Limb (tissue), 2 donors: ENCODE results near the gene RNASET2.

Source experiments
- DNase-seq, 2 donors: peaks; one replicate each; pipeline ENCODE4 v3.0.0-alpha.2; 2016; ENCODE audit errors: extremely low spot score in 2 of 2

Gene RNASET2

DNA sequence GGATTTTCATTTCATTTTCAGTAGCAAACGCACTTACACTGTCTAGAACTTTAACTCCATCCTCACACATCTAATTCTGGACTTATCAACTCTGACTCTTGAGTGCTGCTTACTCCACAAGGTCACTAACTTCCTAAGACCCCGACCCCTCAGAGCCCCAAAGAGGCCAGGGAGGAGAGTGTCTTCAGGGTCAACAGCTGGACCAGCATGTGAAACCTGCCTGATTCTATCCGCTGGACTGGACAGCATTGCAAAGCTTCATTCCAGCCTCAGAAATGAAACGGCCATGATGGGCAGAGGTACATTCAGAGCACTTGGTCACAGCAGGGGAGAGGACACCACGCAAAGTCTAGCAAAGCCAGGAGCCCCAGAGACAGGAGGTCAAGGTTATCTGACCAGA is 9.1 kb downstream of the RNASET2 start:
- no peak for DNase-seq

DNA sequence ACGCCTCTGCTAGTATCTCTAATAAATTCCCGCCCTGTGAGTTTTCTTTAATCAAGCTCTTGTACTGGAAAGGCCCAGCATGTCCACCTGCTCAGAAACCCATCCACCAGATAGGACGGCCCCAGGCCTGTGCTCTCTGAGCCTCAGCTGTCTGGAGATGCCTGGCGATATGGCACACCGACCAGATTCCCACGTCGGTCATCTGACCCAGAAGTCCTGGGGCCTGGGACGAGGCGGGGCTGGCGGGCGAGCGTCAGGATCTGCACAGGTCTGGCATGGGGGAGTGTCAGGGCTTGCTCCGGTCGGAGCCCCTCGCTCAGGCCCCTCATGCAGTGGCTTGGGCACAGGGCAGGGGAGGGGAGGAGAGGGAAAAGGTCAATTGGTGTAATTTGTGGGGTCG is 10.2 kb downstream of the RNASET2 start:
- no peak for DNase-seq

DNA sequence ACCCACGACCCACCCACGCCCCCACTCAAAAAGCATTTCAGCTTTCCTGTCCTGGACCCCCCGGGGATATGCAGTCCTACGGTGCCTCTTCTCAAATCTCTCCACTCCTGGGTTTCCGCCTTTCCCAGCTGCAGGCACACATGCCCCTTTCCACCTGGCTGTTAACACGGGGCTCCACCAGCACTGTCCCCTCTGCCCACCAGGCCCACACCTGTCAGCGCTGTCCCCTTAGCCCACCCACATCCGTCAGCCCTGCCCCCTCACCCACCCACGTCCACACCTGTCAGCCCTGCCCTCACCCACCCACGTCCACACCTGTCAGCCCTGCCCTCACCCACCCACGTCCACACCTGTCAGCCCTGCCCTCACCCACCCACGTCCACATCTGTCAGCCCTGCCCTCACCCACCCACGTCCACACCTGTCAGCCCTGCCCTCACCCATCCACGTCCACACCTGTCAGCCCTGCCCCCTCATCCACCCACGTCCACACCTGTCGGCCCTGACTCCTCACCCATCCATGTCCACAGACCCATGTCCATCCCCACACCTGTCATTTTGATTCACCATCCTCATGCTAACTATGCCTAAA is 11.6 kb downstream of the RNASET2 start:
- DNase-seq: no peak

DNA sequence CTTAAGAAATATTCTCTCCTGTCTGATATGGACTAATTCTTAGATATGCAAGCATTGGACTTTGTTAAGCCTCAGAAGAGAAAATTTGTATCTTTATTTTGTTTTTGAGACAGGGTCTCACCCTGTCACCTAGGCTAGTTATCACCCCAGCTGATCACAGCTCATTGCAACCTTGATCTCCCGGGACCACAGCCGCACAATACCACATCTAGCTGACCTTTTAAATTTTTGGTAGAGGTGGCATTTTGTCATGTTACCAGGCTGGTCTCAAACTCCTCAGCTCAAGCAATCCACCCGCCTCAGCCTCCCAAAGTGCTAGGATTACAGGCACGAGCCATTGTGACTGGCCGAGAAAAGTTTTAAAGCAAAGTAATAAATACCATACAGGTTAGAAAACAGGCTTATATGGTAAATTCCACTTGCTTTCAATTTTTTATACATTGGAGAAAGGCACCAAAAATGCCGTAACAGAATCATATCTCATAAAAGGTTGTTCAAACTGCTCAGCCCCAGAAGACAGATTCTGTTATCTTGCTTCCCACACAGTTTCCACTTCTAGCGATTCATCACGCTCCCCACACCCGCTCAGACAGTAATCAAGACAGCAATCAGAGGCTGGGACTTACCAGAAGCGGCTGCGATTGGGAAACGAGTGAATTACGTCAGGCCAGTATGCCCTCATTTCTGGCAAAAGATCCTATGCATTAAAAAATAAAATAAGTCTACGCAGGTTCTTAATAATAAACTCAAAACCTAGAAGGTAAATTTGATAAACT is 13.8 kb downstream of the RNASET2 start:
- no peak for DNase-seq

DNA sequence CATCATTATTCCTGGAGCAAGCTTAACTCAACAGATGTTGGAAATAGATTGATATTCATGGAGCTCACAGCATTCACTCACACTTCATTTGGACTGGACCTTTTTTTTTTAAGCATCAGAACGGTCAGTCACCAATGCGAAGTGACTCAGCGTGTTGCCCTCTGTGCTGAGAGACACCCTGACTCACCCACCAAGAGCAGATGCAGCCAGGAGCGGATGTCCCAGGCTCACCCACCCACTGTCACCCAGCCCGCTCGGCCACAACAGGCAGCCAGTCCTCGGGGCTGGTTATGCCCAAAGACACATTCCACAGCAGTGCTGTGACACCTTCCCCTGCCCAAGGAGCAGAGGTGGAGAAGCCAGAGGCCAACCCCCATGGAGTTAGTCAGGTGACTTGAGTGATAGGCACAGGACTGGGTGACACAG is 15.7 kb downstream of the RNASET2 start:
- no peak for DNase-seq

DNA sequence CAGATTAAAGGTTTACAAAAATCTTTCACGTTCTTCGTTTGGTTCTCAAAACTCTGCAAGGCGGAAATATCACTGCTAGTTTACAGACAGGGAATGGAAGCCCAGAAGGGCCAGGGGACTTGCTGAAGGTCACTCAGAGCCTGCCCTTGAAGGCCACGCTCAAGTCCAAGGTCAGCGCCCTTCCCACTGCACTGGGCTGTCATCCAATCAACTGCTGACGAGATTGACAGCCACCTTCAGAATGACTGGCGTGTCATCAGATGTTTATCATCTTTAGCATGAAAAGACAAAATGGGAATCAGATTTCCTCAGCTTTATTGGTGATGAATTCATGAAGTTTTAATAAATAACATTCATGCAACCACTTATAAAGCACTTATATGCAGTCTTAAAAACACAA is 16.5 kb downstream of the RNASET2 start:
- DNase-seq: no peak

DNA sequence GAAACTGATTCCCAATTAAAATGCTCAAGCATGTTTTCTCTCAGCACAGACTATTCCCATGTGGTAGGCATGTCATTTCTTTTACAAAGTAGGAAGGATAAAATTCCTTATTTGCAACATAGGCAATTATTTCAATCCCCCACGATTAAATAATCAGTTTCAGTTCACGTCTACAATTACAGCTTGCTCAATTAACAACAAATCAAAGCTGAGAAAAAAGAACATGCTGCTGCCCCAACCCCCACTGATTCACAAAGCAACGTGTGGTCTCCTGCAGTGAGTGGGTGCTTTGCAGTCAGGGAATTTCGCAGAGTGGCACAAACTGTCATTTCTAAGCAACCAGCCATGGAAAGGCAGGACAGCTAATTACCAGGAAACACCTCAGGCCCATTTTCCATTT is 17.0 kb downstream of the RNASET2 start:
- no peak for DNase-seq

DNA sequence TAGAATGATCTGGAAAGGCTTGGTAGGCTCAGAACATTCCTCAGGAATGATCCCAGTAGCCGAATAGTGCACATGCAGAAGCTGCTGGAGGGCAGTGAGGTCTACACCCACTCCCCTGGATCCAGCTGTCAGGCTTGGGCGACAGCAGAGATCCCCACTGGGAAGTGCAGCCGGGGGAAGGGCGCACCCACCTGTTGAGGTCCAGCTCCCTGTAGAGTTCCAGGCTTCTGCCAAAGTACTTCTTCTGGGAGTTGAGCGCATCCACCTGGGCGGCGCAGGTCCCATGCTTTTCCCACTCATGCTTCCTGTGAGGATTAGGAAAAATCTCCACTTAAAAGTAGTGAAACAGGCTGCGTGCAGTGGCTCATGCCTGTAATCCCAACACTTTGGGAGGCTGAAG is 17.6 kb downstream of the RNASET2 start:
- DNase-seq: no peak

DNA sequence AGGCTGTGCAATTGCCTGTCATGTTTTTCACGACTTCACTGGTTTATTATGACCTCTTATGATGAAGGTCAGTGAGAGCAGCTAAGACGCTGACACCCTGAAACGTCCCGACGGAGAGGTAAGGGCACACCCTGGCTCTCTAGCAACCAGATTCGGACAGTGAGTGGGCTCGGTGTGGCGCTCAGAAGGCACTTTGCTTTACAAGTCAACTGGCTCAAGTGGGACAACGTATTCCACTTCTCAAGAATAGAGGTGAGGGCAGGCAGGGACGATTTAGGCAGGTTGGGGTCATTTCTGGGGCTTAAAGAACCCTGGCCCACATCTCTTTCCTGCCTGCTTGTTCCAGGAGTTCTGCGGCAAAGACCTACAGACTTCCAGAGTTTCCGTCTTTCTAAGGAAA is 18.2 kb downstream of the RNASET2 start:
- DNase-seq: no peak

DNA sequence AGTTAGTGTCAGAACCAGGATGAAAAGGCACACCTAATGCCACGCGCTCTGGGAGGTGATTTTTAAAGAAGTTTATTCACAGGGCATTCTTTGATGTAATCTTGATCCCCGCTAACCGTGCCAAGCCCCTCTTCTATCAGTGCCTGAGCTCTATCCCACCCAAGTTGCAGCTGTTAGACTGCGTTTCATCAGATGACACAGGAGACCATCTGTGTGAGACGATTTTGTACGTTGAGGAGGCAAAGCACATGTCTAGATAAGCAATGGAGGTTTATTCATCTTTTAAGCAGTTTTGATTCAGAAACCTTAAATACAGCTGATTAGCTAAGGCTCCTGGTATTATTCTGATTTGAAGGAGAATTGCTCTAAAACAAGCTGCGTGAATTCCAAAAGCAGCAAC is 18.6 kb downstream of the RNASET2 start:
- peak in 1 of 2 donors; percentile 17 for DNase-seq

DNA sequence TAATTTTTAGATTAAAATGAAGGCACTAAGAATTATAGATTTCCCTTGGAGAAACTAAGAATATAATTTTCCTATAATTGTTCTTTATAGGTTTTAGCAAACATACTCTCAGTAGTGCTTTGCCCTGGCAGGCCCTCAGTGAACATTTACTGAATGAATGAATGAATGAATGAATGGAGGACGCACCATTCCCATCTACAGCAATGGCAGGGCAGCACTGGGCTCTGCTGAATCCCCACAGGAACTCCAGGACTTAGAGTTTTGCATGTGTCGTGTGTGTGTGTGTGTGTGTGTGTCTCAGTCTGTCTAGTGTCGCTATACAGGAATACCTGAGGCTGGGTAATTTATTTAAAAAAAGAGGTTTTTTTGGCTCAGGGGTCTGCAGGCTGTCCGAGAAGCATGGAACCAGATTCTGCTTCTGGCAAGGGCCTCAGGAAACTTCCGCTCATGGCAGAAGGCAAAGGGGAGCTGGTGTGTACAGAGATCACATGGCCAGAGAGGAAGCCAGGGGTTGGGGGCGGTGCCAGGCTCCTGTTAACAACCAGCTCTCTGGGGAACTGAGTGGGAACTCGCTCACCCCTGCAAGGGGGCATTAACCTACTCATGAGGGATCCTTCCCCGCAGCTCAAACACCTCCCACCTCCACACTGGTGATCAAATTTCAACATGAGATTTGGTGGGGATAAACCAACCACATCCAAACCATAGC is 20.1 kb downstream of the RNASET2 start:
- DNase-seq: no peak

DNA sequence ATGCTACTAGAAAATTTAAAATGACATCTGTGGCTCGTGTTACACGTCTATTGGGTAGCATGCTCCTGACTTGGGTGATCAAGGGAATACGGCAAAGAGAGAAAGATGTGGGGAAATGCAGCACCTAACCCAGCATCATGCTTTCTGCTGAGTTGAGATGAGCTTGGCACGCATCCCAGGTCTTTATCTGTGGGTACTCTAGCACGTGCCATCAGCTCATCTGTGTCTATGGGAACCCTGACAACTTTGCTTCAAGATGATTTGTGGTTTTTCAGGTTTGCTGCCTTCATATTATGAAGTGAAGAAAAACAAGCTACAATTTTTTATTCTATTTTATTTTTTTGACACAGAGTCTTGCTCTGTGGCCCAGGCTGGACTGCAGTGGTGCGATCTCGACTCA is 21.0 kb downstream of the RNASET2 start:
- no peak for DNase-seq

DNA sequence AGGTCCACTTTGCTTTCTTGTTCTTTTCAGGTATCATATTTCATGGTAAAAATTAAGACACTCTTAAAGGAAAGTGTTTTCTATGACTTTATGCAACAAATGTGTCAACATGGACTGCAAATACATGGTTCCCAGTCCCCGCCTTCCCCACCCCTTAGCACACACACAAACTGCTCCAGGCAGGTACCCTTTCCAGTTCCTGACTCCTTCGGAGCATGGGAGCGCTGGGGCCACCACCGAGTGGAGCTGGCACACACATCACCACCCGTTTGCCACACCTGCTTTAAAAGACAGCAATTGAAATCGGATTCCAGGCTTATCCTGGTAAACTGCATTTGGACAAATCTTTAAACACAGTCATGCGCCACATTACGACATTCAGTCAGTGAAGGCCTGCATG is 22.2 kb downstream of the RNASET2 start:
- no peak for DNase-seq

DNA sequence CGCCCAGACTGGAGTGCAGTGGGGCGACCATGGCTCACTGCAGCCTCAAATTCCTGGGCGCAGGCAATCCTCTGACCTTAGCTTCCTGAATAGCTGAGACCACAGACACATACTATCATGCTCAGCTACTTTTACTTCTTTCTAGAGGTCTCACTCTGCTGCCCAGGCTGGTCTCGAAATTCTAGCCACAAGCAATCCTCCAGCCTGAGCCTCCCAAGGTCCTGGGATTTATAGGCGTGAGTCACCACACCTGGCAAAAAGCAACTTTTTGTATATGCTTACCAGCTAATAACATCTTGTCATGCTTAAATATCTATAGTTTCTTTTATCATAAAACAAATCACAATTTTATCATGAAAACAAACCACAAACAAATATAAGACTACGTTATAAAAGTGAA is 23.0 kb downstream of the RNASET2 start:
- DNase-seq: no peak

DNA sequence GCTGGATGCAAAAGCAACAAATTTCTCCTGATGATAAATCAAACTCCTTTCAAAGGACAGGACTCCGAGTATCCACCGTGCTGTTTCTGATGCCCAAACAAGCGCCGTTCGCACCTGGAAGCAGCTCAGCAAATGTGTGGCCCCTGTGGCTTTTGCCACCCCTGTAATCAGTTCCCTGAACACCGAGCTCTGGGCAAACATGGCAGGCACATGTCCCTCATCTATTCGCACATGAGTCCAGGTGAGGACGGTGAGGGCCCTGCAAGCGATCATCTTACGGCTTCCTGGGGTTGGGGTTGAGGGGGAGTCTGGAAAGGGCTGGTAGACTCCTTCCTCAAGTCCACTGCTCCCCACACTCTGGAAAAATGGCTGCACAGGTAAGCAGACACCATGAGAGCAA is 23.7 kb downstream of the RNASET2 start:
- DNase-seq: no peak

DNA sequence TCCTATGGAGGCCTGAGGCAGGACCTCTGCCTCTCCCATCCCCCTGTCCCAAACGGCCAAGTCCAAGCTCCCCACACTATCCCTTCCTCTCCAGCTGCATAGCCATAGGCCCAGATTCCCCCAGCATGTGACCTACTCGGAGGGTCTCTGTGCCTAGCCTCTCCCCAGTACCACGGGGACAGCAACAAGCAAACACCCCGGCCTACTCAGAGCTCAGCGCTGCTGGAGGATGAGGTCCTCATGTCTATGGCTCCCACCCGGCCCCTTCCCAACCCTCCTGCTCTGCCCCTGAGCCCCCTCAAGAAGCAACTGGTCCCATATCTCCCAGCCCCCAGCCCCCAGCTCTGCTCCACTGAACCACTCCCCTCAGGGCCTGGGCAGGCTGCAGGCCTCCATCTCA is 24.2 kb downstream of the RNASET2 start:
- DNase-seq: no peak

DNA sequence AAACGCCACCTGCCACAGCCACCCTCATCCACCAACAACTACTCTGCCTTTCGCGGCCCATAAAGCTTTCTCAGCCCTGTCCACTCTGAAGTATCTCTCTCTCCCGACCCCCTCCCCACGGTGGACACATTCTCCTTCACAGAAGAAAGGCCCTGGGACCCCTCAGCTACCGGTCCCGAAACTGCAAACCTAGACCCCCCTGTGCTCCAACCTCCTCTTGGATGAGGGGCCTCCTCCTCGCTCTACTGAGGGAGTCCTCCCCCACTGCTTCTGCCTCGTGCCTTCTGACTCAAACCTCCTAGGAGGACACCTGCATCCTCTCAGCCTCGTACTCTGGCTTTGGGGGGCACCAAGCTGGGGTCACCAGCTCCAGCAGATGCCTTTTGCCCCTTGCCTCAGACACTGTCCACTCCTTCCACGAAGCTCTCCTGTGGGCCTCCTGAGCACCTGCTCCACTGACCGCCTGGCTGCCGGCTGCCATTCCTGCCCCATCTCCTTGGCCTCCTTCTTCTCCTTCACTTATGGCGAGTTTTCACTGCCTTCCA is 24.9 kb downstream of the RNASET2 start:
- DNase-seq: no peak

DNA sequence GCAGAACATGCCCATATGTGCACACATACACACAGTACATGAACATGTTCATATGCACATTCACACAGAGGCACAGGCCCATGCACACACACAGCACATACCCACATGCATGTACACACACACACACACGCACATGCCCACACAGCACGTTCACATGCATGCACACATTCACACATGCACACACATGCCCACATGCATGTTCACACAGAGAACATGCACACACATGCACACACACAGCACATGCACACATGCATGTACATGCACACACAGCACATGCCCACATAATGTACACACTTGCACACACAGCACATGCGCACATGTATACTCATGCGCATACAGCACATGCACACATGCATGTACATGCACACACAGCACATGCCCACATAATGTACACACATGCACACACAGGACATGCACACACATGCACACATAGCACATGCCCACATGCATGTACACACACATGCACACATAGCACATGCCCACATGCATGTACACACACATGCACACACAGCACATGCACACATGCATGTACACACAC is 25.9 kb downstream of the RNASET2 start:
- DNase-seq: no peak

DNA sequence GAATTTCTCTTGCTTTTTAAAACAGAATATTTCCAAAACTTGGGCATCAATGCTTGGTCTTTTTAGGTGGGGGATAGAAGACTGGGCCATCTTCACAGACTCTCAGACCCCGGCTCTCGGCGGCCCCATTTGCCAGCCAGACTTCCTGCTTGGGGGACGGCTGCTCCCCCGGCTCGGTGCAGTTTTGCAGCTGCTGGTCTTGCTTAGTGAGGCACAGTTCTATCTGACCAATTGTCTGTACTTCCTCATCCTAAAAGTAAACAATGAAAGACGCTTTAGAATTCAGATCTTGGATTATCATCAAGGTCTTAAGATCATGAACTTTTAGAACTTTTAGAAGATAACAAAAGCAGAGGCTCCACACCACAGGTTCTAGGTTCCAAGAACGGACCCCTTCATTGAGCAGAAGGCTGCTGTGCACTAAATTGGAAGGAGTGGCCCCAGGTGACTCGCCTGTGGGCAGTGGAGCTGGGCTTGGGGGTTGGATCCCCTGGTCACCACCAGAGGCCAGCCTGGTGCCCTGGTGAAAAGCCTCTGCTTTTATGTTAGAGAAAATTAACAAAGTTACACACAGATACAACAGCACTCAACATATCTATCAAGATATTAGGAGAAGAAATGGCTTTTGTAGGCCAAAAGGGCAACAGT is 26.7 kb downstream of the RNASET2 start:
- DNase-seq: no peak

DNA sequence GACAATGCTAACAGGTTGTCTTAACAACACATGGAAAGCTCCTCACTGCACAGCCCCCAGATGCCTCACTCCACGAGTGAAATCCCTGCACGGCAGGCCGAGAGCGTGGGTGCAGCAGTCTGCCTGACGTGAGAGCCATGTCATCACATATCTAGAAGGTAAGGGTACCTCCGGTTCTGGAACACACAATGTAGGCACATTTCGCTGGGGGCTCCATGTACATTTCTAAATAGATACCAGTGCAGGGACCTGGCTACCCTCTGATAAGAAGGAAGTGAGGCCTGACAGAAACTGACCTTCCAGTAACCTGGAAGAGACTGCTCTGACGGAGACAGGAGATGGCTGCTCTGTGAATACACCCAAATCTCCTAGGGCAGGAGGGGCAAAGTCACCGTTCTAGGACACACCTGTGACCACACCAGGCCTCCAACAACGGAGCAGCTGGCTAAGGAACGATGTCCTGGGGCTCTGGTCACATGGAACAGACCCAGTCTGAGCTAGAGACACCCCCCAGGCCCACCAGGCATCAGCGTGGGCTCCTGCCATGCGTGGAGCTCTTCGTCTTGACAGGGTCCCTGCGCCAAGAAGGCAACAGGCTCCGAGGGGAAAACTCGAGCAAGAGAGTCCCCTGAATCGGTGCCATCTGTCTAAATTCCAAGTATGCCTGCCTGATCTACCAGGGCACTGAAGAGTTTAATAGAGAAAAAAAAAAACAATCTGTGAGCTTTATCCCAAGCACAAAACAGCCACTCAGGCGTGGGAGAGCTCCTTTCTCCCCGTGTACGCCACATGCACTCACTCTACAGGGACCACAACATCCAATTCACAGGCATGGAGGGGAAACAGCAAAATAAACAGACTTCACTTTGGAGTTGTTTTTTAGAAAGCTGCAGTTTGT is 27.5 kb downstream of the RNASET2 start:
- no peak for DNase-seq
